GM23338 (cell line): ENCODE data around the gene PURA. TPM values are rescaled to one million over a fixed set of nuclear protein-coding genes. Genes with fewer than 3 reads are reported as not detected.

Experiments used
- ATAC-seq: fragments of 200-7000 bp; cut with Tn5 transposase; 3 replicates; pipeline ENCODE4 v1.9.1; 2020
- DNase-seq: peaks from one replicate; pipeline ENCODE4 v3.0.0-alpha.2; 2015; ENCODE audit warnings: low spot score
- H2AFZ ChIP-seq: fragments of 200-600 bp; sonication (generic); 2 replicates; pipeline ENCODE4 v1.8.0; 2016; ENCODE audit warnings: antibody characterized with exemption, mild to moderate bottlenecking, moderate library complexity
- H3F3A ChIP-seq: fragments of 200-600 bp; sonication (generic); replicated peaks from 2 replicates; pipeline ENCODE4 v1.8.0; 2017; ENCODE audit warnings: antibody characterized with exemption, mixed run types, low read depth
- H3K27ac ChIP-seq: fragments of 200-600 bp; sonication (generic); 2 replicates; pipeline ENCODE4 v1.6.1; 2016; ENCODE audit warnings: low read depth
- H3K27me3 ChIP-seq: fragments of 200-600 bp; sonication (generic); 2 replicates; pipeline ENCODE4 v1.8.0; 2016; ENCODE audit warnings: mild to moderate bottlenecking, mixed run types, moderate library complexity; ENCODE audit not compliant: insufficient read depth
- H3K36me3 ChIP-seq: fragments of 200-600 bp; sonication (generic); 2 replicates; pipeline ENCODE4 v1.8.0; 2016; ENCODE audit warnings: mild to moderate bottlenecking; ENCODE audit not compliant: insufficient read depth
- H3K4me1 ChIP-seq: fragments of 200-600 bp; sonication (generic); 2 replicates; pipeline ENCODE4 v1.8.0; 2016; ENCODE audit warnings: mild to moderate bottlenecking, moderate library complexity; ENCODE audit not compliant: insufficient read depth
- H3K4me2 ChIP-seq: fragments of 200-600 bp; sonication (generic); 2 replicates; pipeline ENCODE4 v1.7.1; 2017; ENCODE audit warnings: mixed run types
- H3K4me3 ChIP-seq: fragments of 200-600 bp; sonication (generic); 2 replicates; pipeline ENCODE4 v1.6.1; 2016; ENCODE audit warnings: mixed run types
- H3K79me2 ChIP-seq: fragments of 200-600 bp; sonication (generic); replicated peaks from 2 replicates; pipeline ENCODE4 v1.8.0; 2017; ENCODE audit warnings: mild to moderate bottlenecking; ENCODE audit not compliant: insufficient read depth
- H3K9me2 ChIP-seq: fragments of 200-600 bp; sonication (generic); 2 replicates; pipeline ENCODE4 v1.8.0; 2017; ENCODE audit not compliant: insufficient read depth
- H4K20me1 ChIP-seq: fragments of 200-600 bp; sonication (generic); replicated peaks from 2 replicates; pipeline ENCODE4 v1.8.0; 2017; ENCODE audit warnings: mild to moderate bottlenecking; ENCODE audit not compliant: insufficient read depth
- H3K27ac Mint-ChIP-seq: 2 replicates; pipeline ENCODE4 v1.8.0; 2020; ENCODE audit warnings: inconsistent platforms, mild to moderate bottlenecking, moderate library complexity, mixed read lengths
- H3K27me3 Mint-ChIP-seq: 3 replicates; pipeline ENCODE4 v1.8.0; 2022; ENCODE audit warnings: low read depth, mild to moderate bottlenecking, moderate library complexity, mixed read lengths, inconsistent platforms; ENCODE audit not compliant: insufficient read depth, poor library complexity
- H3K36me3 Mint-ChIP-seq: 3 replicates; pipeline ENCODE4 v1.8.0; 2021; ENCODE audit warnings: low read depth, mild to moderate bottlenecking, inconsistent platforms, moderate library complexity, mixed read lengths
- H3K4me1 Mint-ChIP-seq: 3 replicates; pipeline ENCODE4 v1.8.0; 2020; ENCODE audit warnings: mild to moderate bottlenecking, inconsistent platforms, mixed read lengths
- H3K4me3 Mint-ChIP-seq: 3 replicates; pipeline ENCODE4 v1.8.0; 2021; ENCODE audit warnings: moderate library complexity, mild to moderate bottlenecking, inconsistent platforms, mixed read lengths
- H3K9me3 Mint-ChIP-seq: 3 replicates; pipeline ENCODE4 v1.8.0; 2020; ENCODE audit warnings: moderate library complexity, mild to moderate bottlenecking, inconsistent platforms, mixed read lengths
- CREB1 ChIP-seq: fragments of 250-450 bp; sonication (Bioruptor Pico); IDR thresholded peaks from 2 replicates; pipeline ENCODE4 v1.5.0; 2020; ENCODE audit warnings: low read depth, mild to moderate bottlenecking, moderate library complexity
- EZH2 ChIP-seq: fragments of 200-600 bp; sonication (generic); IDR thresholded peaks from one replicate; pipeline ENCODE4 v1.8.0; 2017; ENCODE audit warnings: antibody characterized with exemption, mild to moderate bottlenecking, low read depth; ENCODE audit not compliant: unreplicated experiment
- JUNB ChIP-seq: IDR thresholded peaks from one replicate; pipeline ENCODE4 v1.6.1; 2016; ENCODE audit warnings: antibody characterized with exemption; ENCODE audit not compliant: unreplicated experiment
- NANOG ChIP-seq: IDR thresholded peaks from 2 replicates; pipeline ENCODE4 v1.6.1; 2016; ENCODE audit warnings: antibody characterized with exemption, borderline replicate concordance
- STAT1 ChIP-seq: IDR thresholded peaks from one replicate; pipeline ENCODE4 v1.6.1; 2016; ENCODE audit warnings: antibody characterized with exemption; ENCODE audit not compliant: unreplicated experiment
- ZNF114 ChIP-seq: fragments of 250-450 bp; sonication (Bioruptor Pico); IDR thresholded peaks from 2 replicates; pipeline ENCODE4 v1.5.0; 2020; ENCODE audit warnings: mild to moderate bottlenecking, moderate library complexity
- ZNF331 ChIP-seq: fragments of 250-450 bp; sonication (Bioruptor Pico); IDR thresholded peaks from 2 replicates; pipeline ENCODE4 v1.5.0; 2020; ENCODE audit warnings: low read depth, mild to moderate bottlenecking, moderate library complexity
- polyA plus RNA-seq: library from polyadenylated mRNA; unstranded; fragments of >200 nt; fragmentation: Nextera tagmentation; extraction: Ambion mirVana; gene quantifications from 2 replicates; pipeline ENCODE4 v1.2.1, GENCODE V29; 2016
- total RNA-seq: library from RNA; depleted of rRNA; stranded (reverse); fragments of >200 nt; shearing (Covaris generic); gene quantifications from 2 replicates; pipeline ENCODE4 v1.2.3, GENCODE V29; 2014
- TF ChIP-seq, protein P1 (sequence below): IDR thresholded peaks from one replicate; pipeline ENCODE4 v1.6.1; 2018; ENCODE audit warnings: antibody characterized with exemption; ENCODE audit not compliant: unreplicated experiment
- TF ChIP-seq, protein P2 (sequence below): fragments of 250-450 bp; sonication (Bioruptor Pico); IDR thresholded peaks from 2 replicates; pipeline ENCODE4 v1.5.0; 2020; ENCODE audit warnings: mild to moderate bottlenecking, moderate library complexity
- TF ChIP-seq, protein P3 (sequence below): IDR thresholded peaks from 2 replicates; pipeline ENCODE4 v1.6.1; 2016; ENCODE audit warnings: antibody characterized with exemption

PURA gene
- total and polyA plus RNA-seq, 2 experiments from 2014 or later = 1.5 to 2.3 TPM

DNA sequence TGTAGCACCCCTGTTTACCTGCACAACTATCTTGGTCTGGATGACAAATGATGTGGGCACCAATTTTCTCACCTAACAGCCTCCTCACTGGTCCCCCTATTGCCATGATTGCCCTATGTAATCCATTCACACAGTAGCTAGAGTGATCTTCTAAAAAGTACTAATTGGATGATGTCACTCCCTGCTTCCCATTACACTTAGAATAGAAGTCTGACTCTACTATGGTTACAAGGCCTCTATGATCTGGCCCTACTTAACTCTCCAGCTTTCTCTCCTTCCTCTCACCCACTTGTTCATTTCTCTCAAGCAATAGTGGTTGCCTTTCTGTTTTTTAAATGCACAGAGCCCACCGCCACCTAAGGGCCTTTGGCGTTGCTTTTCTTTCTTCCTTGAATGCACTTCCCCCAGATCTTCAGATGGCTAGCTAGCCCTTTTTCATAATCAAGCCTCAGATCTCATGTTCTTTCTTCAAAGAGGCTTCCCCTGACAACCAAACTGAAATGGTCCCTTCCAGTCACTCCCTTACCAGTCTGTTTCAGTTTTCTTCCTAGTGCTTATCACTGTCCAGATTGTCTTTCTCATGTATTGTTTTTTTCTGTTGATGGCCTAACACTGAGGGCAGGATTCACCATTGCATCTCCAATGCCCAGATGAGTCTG, 20.5 kb downstream of the PURA start (continued):
- TF ChIP-seq, protein P1, sequence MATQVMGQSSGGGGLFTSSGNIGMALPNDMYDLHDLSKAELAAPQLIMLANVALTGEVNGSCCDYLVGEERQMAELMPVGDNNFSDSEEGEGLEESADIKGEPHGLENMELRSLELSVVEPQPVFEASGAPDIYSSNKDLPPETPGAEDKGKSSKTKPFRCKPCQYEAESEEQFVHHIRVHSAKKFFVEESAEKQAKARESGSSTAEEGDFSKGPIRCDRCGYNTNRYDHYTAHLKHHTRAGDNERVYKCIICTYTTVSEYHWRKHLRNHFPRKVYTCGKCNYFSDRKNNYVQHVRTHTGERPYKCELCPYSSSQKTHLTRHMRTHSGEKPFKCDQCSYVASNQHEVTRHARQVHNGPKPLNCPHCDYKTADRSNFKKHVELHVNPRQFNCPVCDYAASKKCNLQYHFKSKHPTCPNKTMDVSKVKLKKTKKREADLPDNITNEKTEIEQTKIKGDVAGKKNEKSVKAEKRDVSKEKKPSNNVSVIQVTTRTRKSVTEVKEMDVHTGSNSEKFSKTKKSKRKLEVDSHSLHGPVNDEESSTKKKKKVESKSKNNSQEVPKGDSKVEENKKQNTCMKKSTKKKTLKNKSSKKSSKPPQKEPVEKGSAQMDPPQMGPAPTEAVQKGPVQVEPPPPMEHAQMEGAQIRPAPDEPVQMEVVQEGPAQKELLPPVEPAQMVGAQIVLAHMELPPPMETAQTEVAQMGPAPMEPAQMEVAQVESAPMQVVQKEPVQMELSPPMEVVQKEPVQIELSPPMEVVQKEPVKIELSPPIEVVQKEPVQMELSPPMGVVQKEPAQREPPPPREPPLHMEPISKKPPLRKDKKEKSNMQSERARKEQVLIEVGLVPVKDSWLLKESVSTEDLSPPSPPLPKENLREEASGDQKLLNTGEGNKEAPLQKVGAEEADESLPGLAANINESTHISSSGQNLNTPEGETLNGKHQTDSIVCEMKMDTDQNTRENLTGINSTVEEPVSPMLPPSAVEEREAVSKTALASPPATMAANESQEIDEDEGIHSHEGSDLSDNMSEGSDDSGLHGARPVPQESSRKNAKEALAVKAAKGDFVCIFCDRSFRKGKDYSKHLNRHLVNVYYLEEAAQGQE = no peak
- no peak for TF ChIP-seq STAT1
- TF ChIP-seq JUNB = no peak
- no peak for TF ChIP-seq EZH2
- no peak for TF ChIP-seq NANOG
- no peak for TF ChIP-seq ZNF114
- no peak for TF ChIP-seq CREB1
- TF ChIP-seq ZNF331 (CRISPR knock-in tag) = no peak

DNA sequence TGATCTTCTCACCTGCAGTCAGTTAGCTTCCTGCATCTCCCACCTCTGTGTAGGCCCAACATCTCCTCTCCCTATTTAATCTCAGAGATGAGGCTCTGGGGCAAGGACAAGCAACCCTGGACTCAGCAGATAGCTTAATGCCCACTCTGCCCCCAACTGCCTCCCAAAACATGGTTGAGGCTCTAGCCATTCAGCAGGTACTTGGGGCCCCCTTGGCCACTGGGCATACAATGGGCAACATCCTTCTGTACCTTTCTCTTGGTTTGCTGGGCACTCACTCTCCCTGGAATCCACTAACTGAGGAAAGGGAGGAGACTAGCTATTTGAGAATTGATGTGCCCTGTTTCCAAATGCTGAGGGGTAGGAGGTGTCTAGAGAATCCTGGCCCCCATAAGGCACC, 21.2 kb downstream of the PURA start:
- no peaks in the 10 kb centered on the region for H4K20me1 ChIP-seq
- Mint-ChIP-seq H3K4me1 (peaks cover 18% of the 10 kb centered on the region), H3K36me3 (no peaks in the 10 kb centered on the region), H3K27ac (no peak overlapping the region), H3K4me3 (no peak overlapping the region), H3K9me3 (no peaks in the 10 kb centered on the region), H3K27me3 (no peaks in the 10 kb centered on the region)
- no peaks in the 10 kb centered on the region for H3K27me3 ChIP-seq
- ATAC-seq = no peak
- H3K9me2 ChIP-seq = no peaks in the 10 kb centered on the region
- H3K36me3 ChIP-seq = no peaks in the 10 kb centered on the region
- H3F3A ChIP-seq = no peaks in the 10 kb centered on the region
- H3K4me3 ChIP-seq = no peak overlapping the region
- H2AFZ ChIP-seq = no peak overlapping the region
- no peak overlapping the region for H3K4me2 ChIP-seq
- no peak overlapping the region for H3K27ac ChIP-seq
- H3K79me2 ChIP-seq = no peaks in the 10 kb centered on the region
- peaks cover 6% of the 10 kb centered on the region for H3K4me1 ChIP-seq
- DNase-seq = no peak
- TF ChIP-seq, protein P1 = no peak
- no peak for TF ChIP-seq STAT1
- TF ChIP-seq EZH2 = no peak
- TF ChIP-seq, protein P2, sequence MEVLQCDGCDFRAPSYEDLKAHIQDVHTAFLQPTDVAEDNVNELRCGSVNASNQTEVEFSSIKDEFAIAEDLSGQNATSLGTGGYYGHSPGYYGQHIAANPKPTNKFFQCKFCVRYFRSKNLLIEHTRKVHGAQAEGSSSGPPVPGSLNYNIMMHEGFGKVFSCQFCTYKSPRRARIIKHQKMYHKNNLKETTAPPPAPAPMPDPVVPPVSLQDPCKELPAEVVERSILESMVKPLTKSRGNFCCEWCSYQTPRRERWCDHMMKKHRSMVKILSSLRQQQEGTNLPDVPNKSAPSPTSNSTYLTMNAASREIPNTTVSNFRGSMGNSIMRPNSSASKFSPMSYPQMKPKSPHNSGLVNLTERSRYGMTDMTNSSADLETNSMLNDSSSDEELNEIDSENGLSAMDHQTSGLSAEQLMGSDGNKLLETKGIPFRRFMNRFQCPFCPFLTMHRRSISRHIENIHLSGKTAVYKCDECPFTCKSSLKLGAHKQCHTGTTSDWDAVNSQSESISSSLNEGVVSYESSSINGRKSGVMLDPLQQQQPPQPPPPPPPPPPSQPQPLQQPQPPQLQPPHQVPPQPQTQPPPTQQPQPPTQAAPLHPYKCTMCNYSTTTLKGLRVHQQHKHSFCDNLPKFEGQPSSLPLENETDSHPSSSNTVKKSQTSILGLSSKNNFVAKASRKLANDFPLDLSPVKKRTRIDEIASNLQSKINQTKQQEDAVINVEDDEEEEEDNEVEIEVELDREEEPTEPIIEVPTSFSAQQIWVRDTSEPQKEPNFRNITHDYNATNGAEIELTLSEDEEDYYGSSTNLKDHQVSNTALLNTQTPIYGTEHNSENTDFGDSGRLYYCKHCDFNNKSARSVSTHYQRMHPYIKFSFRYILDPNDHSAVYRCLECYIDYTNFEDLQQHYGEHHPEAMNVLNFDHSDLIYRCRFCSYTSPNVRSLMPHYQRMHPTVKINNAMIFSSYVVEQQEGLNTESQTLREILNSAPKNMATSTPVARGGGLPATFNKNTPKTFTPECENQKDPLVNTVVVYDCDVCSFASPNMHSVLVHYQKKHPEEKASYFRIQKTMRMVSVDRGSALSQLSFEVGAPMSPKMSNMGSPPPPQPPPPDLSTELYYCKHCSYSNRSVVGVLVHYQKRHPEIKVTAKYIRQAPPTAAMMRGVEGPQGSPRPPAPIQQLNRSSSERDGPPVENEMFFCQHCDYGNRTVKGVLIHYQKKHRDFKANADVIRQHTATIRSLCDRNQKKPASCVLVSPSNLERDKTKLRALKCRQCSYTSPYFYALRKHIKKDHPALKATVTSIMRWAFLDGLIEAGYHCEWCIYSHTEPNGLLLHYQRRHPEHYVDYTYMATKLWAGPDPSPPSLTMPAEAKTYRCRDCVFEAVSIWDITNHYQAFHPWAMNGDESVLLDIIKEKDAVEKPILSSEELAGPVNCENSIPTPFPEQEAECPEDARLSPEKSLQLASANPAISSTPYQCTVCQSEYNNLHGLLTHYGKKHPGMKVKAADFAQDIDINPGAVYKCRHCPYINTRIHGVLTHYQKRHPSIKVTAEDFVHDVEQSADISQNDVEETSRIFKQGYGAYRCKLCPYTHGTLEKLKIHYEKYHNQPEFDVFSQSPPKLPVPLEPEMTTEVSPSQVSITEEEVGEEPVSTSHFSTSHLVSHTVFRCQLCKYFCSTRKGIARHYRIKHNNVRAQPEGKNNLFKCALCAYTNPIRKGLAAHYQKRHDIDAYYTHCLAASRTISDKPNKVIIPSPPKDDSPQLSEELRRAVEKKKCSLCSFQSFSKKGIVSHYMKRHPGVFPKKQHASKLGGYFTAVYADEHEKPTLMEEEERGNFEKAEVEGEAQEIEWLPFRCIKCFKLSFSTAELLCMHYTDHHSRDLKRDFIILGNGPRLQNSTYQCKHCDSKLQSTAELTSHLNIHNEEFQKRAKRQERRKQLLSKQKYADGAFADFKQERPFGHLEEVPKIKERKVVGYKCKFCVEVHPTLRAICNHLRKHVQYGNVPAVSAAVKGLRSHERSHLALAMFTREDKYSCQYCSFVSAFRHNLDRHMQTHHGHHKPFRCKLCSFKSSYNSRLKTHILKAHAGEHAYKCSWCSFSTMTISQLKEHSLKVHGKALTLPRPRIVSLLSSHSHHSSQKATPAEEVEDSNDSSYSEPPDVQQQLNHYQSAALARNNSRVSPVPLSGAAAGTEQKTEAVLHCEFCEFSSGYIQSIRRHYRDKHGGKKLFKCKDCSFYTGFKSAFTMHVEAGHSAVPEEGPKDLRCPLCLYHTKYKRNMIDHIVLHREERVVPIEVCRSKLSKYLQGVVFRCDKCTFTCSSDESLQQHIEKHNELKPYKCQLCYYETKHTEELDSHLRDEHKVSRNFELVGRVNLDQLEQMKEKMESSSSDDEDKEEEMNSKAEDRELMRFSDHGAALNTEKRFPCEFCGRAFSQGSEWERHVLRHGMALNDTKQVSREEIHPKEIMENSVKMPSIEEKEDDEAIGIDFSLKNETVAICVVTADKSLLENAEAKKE = no peak
- TF ChIP-seq, protein P3, sequence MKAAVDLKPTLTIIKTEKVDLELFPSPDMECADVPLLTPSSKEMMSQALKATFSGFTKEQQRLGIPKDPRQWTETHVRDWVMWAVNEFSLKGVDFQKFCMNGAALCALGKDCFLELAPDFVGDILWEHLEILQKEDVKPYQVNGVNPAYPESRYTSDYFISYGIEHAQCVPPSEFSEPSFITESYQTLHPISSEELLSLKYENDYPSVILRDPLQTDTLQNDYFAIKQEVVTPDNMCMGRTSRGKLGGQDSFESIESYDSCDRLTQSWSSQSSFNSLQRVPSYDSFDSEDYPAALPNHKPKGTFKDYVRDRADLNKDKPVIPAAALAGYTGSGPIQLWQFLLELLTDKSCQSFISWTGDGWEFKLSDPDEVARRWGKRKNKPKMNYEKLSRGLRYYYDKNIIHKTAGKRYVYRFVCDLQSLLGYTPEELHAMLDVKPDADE = no peak
